Ishikawa (cell line): Measurements from ENCODE around the gene TMCO1.

Experiments
- CEBPB ChIP-seq: IDR thresholded peaks from 2 replicates; pipeline ENCODE4 v1.6.1; 2012
- CREB1 ChIP-seq: IDR thresholded peaks from 2 replicates; pipeline ENCODE4 v1.6.1; 2012; ENCODE audit warnings: low read depth
- EGR1 ChIP-seq: IDR thresholded peaks from 2 replicates; pipeline ENCODE4 v1.6.1; 2012
- EP300 ChIP-seq: IDR thresholded peaks from 2 replicates; pipeline ENCODE4 v1.6.1; 2012; ENCODE audit warnings: borderline replicate concordance
- FOXM1 ChIP-seq: IDR thresholded peaks from 2 replicates; pipeline ENCODE4 v1.6.1; 2012; ENCODE audit warnings: low read depth, borderline replicate concordance
- MAX ChIP-seq: IDR thresholded peaks from 2 replicates; pipeline ENCODE4 v1.6.1; 2012
- NFIC ChIP-seq: IDR thresholded peaks from 2 replicates; pipeline ENCODE4 v1.6.1; 2012
- RAD21 ChIP-seq: IDR thresholded peaks from 2 replicates; pipeline ENCODE4 v1.6.1; 2012; ENCODE audit warnings: low read depth
- REST ChIP-seq: IDR thresholded peaks from 2 replicates; pipeline ENCODE4 v1.6.1; 2012; ENCODE audit warnings: low read depth, mild to moderate bottlenecking
- TAF1 ChIP-seq: IDR thresholded peaks from 2 replicates; pipeline ENCODE4 v1.6.1; 2012; ENCODE audit warnings: low read depth, mild to moderate bottlenecking
- TCF12 ChIP-seq: IDR thresholded peaks from 2 replicates; pipeline ENCODE4 v1.6.1; 2012; ENCODE audit warnings: low read depth
- TEAD4 ChIP-seq: IDR thresholded peaks from 2 replicates; pipeline ENCODE4 v1.6.1; 2012
- USF1 ChIP-seq: IDR thresholded peaks from 2 replicates; pipeline ENCODE4 v1.6.1; 2012
- YY1 ChIP-seq: IDR thresholded peaks from 2 replicates; pipeline ENCODE4 v1.6.1; 2012; ENCODE audit warnings: low read depth
- ZBTB7A ChIP-seq: IDR thresholded peaks from 2 replicates; pipeline ENCODE4 v1.6.1; 2012; ENCODE audit warnings: low read depth

The TMCO1 gene

GRCh38 chr1:165793951-165794350, 25.3 kb upstream of the TMCO1 start:
- TF ChIP-seq EGR1, result no peak
- TF ChIP-seq NFIC, result no peak
- no peak for TF ChIP-seq CEBPB
- no peak for TF ChIP-seq YY1
- TF ChIP-seq MAX, result no peak
- no peak for TF ChIP-seq TAF1
- no peak for TF ChIP-seq TCF12
- TF ChIP-seq EP300, result no peak
- TF ChIP-seq REST, result no peak
- TF ChIP-seq TEAD4, result no peak
- TF ChIP-seq RAD21, result no peak

GRCh38 chr1:165787741-165788140, 19.1 kb upstream of the TMCO1 start:
- TF ChIP-seq CEBPB (no peak), REST (no peak), MAX (no peak), NFIC (no peak), TAF1 (no peak), ZBTB7A (no peak), TCF12 (no peak), EGR1 (no peak), EP300 (no peak), CREB1 (no peak), USF1 (no peak), FOXM1 (no peak), RAD21 (no peak), TEAD4 (no peak), YY1 (no peak)

GRCh38 chr1:165773324-165773965, 4.8 kb upstream of the TMCO1 start:
- no peak for TF ChIP-seq MAX
- no peak for TF ChIP-seq EGR1
- no peak for TF ChIP-seq YY1
- no peak for TF ChIP-seq USF1
- no peak for TF ChIP-seq CEBPB
- TF ChIP-seq CREB1, result no peak
- no peak for TF ChIP-seq REST
- TF ChIP-seq RAD21, result no peak
- no peak for TF ChIP-seq TCF12
- TF ChIP-seq TEAD4, result no peak
- no peak for TF ChIP-seq TAF1
- no peak for TF ChIP-seq NFIC
- TF ChIP-seq FOXM1, result no peak
- no peak for TF ChIP-seq ZBTB7A
- no peak for TF ChIP-seq EP300

GRCh38 chr1:165772739-165773138, 4.1 kb upstream of the TMCO1 start:
- no peak for TF ChIP-seq ZBTB7A
- no peak for TF ChIP-seq TAF1
- no peak for TF ChIP-seq NFIC
- no peak for TF ChIP-seq TEAD4
- no peak for TF ChIP-seq CEBPB
- no peak for TF ChIP-seq TCF12
